RWPE2 (cell line): ENCODE measurements around the gene SMTN.
"Not testable (repeated sequence)": the region's sequence is repeated elsewhere in the genome, so short reads cannot be mapped to it uniquely, and the experiment has no call there.

Source experiments
- ATAC-seq: fragments of 200-7000 bp; cut with Tn5 transposase; 3 replicates; pipeline ENCODE4 v1.9.1; 2021; ENCODE audit warnings: low read depth
- DNase-seq: peaks from one replicate; pipeline ENCODE4 v3.0.0-alpha.2; 2020; ENCODE audit warnings: low spot score
- H3K27ac ChIP-seq: fragments of 450-650 bp; 2 replicates; pipeline ENCODE4 v1.5.1; 2017; ENCODE audit warnings: mild to moderate bottlenecking; ENCODE audit not compliant: poor library complexity, severe bottlenecking
- H3K27me3 ChIP-seq: fragments of 250-450 bp; sonication (Bioruptor Pico); 2 replicates; pipeline ENCODE4 v1.5.1; 2021; ENCODE audit warnings: mild to moderate bottlenecking, moderate library complexity; ENCODE audit not compliant: insufficient read depth, poor library complexity, severe bottlenecking
- H3K36me3 ChIP-seq: fragments of 250-450 bp; sonication (Bioruptor Pico); 2 replicates; pipeline ENCODE4 v1.5.1; 2020; ENCODE audit warnings: low read depth, mild to moderate bottlenecking, moderate library complexity
- H3K4me1 ChIP-seq: fragments of 250-450 bp; sonication (Bioruptor Pico); 2 replicates; pipeline ENCODE4 v1.5.1; 2021; ENCODE audit warnings: mild to moderate bottlenecking, moderate library complexity; ENCODE audit not compliant: insufficient read depth, poor library complexity, severe bottlenecking
- H3K4me3 ChIP-seq: fragments of 250-450 bp; sonication (Bioruptor Pico); 2 replicates; pipeline ENCODE4 v1.5.1; 2021; ENCODE audit warnings: mild to moderate bottlenecking, moderate library complexity; ENCODE audit not compliant: severe bottlenecking
- H3K9me3 ChIP-seq: fragments of 250-450 bp; sonication (Bioruptor Pico); 2 replicates; pipeline ENCODE4 v1.5.1; 2021; ENCODE audit warnings: mild to moderate bottlenecking, moderate library complexity; ENCODE audit not compliant: severe bottlenecking
- CTCF ChIP-seq: fragments of 450-650 bp; IDR thresholded peaks from one replicate; pipeline ENCODE4 v1.5.1; 2017; ENCODE audit warnings: mild to moderate bottlenecking, moderate library complexity; ENCODE audit not compliant: poor library complexity, severe bottlenecking

The SMTN gene

GRCh38 chr22:31048570-31048969, 32.5 kb upstream of the SMTN start:
- no peak for ATAC-seq
- H3K27me3 ChIP-seq: no peaks in the 10 kb centered on the region
- no peak for DNase-seq
- no peaks in the 10 kb centered on the region for H3K9me3 ChIP-seq
- TF ChIP-seq CTCF: no peak
- no peaks in the 10 kb centered on the region for H3K4me1 ChIP-seq
- no peaks in the 10 kb centered on the region for H3K36me3 ChIP-seq
- no peak overlapping the region for H3K27ac ChIP-seq
- H3K4me3 ChIP-seq: no peak overlapping the region

GRCh38 chr22:31049815-31050420, 31.2 kb upstream of the SMTN start:
- no peaks in the 10 kb centered on the region for H3K9me3 ChIP-seq
- TF ChIP-seq CTCF: no peak
- no peak for ATAC-seq
- H3K4me3 ChIP-seq: no peak overlapping the region
- no peaks in the 10 kb centered on the region for H3K36me3 ChIP-seq
- no peaks in the 10 kb centered on the region for H3K27me3 ChIP-seq
- H3K4me1 ChIP-seq: peaks cover 1% of the 10 kb centered on the region
- H3K27ac ChIP-seq: no peak overlapping the region
- DNase-seq: no peak

- DNase-seq (no peak), ATAC-seq (no peak)
- Histone ChIP-seq H3K4me1 (peaks cover 11% of the 10 kb centered on the region), H3K27ac (peak overlapping the region; percentile 79), H3K9me3 (no peaks in the 10 kb centered on the region), H3K4me3 (no peak overlapping the region), H3K36me3 (no peaks in the 10 kb centered on the region), H3K27me3 (no peaks in the 10 kb centered on the region)
- TF ChIP-seq CTCF: no peak
Measured at GRCh38 chr22:31055117-31055634, 25.9 kb upstream of the SMTN start.

- Histone ChIP-seq H3K27me3 (no peaks in the 10 kb centered on the region), H3K4me3 (no peak overlapping the region), H3K27ac (peak overlapping the region; percentile 79), H3K4me1 (peaks cover 11% of the 10 kb centered on the region), H3K36me3 (no peaks in the 10 kb centered on the region), H3K9me3 (no peaks in the 10 kb centered on the region)
- no peak for TF ChIP-seq CTCF
- ATAC-seq: peak; percentile 90
- peak; percentile 98 for DNase-seq
Measured at GRCh38 chr22:31055635-31056159, 25.4 kb upstream of the SMTN start.

- Histone ChIP-seq H3K36me3 (no peaks in the 10 kb centered on the region), H3K9me3 (no peaks in the 10 kb centered on the region), H3K4me3 (no peak overlapping the region), H3K27me3 (no peaks in the 10 kb centered on the region), H3K27ac (peak overlapping the region; percentile 79), H3K4me1 (peaks cover 14% of the 10 kb centered on the region)
- DNase-seq (no peak), ATAC-seq (no peak)
- TF ChIP-seq CTCF: no peak
Measured at GRCh38 chr22:31056986-31057599, 24.0 kb upstream of the SMTN start.

GRCh38 chr22:31059663-31060062, 21.5 kb upstream of the SMTN start:
- ATAC-seq, DNase-seq, H3K36me3 ChIP-seq, H3K4me3 ChIP-seq, H3K27me3 ChIP-seq, H3K9me3 ChIP-seq: not testable (repeated sequence)
- H3K27ac ChIP-seq: peak overlapping the region; percentile 11
- H3K4me1 ChIP-seq: peaks cover 25% of the 10 kb centered on the region
